Embryonic facial prominence (tissue), 1 donor: ENCODE results near the gene JCHAIN.
"Not testable (repeated sequence)": the region's sequence is repeated elsewhere in the genome, so short reads cannot be mapped to it uniquely, and the experiment has no call there.

Experiments used
- DNase-seq: peaks from one replicate; pipeline ENCODE4 v3.0.0-alpha.2; 2016; ENCODE audit errors: extremely low spot score

Gene JCHAIN

DNA sequence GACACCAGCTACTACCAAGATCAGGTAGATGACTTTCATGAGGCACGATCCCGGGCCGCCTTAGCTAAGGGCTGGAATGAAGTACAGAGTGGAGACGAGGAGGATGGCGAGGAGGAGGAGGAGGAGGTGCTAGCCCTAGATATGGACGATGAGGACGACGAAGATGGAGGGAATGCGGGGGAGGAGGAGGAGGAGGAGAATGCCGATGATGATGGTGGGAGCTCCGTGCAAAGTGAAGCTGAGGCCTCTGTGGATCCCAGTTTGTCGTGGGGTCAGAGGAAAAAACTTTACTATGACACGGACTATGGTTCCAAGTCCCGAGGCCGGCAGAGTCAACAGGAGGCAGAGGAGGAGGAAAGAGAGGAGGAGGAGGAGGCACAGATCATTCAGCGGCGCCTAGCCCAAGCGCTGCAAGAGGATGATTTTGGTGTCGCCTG lies 22.5 kb upstream of the JCHAIN start:
- no peak for DNase-seq

DNA sequence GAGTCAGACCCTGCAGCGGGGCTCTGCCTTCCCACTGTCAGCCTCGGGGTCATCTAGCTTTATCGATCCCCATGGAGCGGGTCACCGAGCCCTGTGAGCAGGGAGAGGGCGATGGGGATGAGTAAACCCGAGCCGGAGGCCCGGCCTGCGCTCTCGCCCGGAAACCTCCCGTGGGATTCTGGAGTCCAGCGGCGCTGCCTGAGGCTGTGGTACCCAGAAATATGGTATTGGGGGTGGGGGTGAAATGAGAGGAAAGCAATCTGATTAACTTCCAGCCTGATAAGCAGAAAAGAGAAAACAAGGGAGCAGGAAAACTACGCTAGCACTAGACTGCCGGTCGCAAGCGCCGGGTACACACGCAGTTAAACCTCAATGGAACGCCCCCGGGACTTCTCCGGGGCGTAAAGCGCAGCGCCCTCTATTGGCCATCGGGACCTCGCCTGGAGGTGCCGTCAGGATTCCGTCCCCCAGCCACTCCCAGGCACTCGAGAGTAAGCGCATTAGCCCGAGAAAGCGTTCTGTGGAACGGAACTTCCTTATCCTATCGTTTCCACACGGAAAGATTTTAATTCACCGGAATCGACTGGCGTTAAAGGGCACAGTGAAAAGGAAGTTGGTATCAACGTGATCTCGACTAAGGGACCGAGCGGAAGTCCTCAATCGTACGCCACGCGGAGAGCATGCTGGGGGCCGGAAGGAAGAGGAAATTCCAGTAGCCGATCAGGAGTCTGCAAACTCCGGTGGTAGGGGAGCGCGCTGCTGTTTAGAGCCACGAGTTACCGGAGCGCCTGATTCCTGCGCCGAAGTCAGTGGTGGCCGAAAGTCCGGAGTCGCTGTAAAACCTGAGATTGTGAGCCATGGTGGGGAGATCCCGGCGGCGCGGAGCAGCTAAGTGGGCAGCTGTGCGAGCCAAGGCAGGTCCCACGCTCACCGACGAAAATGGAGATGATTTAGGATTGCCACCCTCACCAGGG lies 21.8 kb upstream of the JCHAIN start, which contains the start of gene UTP3:
Gene UTP3 (plus strand): TSS at position 712 of the 974 bp plus-strand sequence. CDS start 146 bp downstream, at position 858.
- DNase-seq, result peak; percentile 98

DNA sequence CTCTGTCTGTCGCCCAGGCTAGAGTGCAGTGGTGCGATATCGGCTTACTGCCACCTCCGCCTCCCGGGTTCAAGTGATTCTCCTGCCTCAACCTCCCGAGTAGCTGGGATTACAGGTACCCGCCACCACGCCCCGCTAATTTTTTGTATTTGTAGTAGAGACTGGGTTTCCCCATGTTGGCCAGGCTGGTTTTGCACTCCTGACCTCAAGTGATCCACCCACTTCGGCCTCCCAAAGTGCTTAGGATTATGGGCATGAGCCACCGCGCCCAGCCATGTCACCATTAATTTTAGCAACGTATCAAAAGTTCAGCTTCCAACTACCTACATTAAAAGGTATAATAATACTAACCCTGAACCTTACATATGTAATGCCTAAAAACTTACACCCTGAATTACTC lies 21.1 kb upstream of the JCHAIN start:
- no peak for DNase-seq

DNA sequence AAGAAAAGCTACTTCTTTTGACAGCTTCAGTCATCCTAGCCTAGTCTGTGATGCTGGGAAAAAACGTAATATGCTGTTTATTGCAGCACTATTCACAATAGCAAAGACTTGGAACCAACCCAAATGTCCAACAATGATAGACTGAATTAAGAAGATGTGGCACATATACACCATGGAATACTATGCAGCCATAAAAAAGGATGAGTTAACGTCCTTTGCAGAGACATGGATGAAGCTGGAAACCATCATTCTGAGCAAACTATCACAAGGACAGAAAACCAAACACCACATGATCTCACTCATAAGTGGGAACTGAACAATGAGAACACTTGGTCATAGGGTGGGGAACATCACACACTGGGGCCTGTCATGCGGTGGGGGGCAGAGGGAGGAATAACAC lies 15.8 kb upstream of the JCHAIN start:
- DNase-seq, result not testable (repeated sequence)

DNA sequence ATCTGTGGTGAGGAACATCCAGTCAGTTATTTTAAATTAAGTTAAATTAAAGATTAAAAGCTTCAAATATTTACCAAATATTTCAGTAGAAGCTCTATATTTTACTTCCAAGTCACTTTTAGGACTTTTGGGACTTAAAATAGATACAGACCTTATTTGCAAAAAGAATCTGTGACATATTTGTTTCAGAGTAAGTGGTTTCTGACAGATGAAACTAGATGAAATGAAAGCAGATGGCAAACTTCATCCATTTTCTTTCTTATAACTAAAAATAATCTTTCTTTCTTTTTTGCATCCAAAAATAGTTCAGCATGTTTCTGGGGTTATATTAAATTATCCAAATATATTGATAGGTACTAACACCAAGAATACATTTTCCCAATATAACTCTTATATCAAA lies 15.4 kb upstream of the JCHAIN start:
- no peak for DNase-seq

DNA sequence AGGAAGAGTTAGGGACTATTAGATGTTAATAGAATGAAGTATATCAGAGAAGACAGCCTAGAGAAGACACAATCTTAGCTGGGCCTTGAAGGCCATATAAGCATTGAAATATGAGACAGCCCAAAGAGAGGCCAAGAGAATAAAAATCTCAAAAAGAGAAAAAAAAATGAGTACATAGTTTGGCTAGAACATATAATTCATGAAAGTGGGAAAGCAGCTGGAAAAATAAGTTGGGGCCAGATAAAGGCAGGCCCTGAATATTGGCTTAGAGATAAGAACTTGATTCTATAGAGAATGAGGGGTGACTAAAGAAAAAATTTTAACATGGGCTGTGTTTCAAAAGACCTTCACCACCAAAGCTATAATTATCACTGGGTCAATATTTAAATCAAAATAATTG lies 14.6 kb upstream of the JCHAIN start:
- DNase-seq, result no peak

DNA sequence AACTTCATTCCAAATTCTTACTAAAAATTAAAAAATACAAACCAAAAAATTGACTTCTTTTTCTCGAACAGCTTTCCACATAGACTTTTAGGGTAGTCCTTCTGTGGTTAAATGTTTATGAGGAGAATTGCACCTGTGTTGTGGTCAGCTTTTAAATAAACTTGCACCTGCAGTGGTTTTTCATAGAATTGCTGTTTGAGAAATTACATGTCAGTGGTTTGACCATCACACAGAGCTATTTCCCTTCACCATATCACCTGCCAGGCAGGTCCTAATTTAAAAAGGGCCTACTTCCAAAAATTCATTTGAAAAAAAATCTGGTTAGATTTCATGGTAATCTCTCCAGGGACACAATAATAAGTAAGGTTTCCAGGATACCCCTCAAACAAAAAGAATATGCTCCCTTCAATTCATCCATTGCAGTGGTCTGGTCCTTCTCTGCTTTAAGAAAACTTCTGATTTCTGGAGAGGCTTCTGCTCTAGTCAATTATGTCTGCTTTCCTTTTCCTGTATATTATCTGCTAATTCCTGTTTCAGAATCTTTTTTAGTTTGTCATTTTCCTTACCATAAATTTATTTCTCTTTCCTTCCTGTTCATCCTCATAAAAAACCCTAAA lies 12.2 kb upstream of the JCHAIN start:
- no peak for DNase-seq

DNA sequence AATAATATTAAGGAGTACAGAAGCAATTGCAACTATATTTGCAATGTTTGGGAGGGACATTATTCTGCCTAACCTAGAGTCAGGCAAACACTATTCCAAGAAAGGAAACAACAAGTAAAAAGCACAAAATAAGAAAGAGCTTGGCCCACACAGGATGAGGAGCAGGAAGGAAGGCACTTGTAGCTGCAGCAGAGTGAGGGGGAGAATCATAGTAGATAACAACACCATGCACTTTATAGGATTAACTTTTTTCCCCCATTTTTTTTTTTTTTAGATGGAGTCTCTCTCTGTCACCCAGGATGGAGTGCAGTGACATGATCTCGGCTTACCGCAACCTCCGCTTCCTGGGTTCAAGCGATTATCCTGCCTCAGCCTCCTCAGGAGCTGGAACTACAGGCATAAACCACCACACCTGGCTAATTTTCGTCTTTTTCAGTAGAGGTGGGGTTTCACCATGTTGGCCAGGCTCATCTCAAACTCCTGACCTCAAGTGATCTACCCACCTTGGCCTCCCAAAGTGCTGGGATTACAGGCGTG lies 10.3 kb upstream of the JCHAIN start:
- no peak for DNase-seq

DNA sequence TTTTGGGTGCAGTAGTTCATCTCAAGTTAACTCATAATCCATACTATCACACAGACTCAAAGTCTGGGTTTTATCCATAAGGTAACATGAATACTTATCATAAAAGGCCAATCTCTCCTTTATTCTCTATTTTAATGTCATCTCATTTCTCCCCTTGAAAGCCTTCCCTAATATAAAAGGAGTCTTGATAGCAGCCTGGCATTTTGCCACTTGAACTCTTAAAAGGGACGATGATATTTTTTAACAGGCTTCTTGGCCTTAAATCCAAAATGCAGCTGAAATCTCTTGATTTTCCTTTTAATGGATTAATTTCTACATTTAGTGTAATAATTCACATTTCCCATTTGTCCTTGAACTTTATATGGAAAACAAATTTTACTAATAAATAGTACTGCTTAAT lies 8.4 kb upstream of the JCHAIN start:
- DNase-seq, result no peak

DNA sequence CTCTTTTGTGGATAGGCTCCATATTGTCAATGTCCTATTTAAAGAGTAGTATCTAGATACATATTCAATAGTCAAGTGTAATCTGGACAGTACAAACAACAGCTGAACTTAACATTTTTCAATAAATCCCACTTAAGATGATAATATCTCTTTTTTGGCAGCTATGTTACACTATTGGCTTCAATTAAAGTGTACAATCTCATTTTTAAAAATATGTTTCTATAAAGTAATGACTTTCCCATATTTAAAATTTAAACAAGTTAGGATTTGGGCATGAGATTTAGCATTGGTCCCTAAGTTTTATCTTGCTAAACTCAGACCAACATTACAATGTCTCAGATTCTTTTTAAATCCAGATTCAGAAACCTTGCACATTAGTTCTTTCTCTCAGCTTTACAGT lies 7.9 kb upstream of the JCHAIN start:
- DNase-seq, result no peak

DNA sequence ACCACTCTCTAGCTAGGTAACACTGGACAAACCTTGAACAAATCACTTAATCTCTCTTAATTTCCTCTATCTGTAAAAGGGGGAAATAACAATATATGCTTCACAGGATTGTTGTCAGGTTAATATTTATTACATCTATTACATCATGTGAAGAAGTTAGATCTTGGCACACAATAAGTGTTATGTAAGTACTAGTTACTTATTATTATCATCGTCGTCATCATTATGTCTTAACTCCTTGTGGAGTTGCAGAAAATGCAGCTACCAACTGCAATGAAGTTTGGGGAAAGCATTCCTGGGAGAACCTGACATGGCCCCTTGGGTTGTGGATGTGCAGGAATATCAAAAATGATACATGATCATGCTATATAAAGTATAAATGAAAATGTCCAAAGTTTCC lies 4.8 kb upstream of the JCHAIN start:
- DNase-seq, result no peak

DNA sequence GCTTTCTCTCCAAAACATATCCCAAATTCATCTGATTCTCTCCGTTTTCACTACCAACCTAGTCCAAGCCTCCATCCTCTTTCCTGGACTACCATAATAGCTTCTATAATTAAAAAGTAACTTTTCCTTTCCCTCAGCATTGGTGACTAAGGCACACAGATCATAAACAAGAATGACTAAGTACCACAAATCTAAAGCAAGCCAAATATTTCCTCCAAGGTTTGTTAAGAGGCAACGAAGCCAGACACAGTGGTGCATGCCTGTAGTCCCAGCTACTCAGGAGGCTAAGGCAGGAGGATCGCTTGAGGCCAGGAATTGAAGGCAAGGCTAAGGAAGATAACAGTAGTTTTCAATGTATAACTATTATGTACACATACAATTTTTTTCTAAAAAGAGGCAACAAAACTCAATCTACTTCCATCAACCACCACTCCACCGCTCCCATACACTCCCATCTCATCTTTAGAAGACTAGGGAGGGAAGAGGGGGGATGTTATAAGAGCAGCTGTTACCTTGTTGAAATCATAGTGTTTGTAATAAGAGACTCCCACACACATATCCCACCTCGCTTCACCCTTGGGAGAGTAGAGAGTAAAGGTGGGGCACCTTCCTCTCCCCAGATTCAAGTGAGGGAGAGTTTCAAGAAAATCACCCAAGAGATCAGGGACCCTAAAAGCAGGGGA lies 4.2 kb upstream of the JCHAIN start:
- no peak for DNase-seq

DNA sequence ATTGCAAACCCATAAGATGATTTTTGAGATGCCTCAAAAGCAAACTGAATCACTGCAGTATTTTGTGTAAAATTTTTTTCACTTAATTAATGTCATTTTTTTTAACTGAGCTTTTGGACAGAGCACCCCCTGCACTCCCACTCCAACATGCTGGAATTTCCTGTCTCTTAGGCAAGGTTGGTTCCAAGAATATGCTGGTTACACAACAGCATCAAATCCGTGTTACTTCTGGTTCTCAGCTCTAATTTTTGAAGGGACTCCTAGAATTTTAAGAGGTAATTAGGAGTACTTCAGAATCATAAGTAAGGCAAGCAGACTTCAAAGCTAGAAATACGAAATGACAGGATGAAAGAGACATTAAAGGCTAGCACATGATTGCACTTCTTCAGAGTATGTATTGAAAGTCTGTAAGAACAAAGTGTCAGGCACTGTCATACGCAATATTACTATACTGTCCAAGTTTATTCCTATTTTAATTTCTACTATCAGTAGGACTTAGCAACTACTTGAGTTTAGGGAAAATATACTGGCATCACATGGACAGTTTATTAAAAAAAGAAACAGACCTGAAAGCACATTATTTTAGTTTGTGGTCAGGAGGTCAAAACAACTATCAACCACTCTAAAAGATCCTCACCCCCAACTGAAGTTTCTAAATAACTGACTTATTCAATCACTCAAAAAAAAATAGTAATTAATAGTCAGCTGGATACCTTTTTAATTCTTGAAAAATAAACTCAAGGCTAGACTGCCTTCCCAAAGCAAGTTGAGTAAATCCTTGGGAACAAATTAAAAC lies 1.6 kb upstream of the JCHAIN start:
- DNase-seq, result no peak

DNA sequence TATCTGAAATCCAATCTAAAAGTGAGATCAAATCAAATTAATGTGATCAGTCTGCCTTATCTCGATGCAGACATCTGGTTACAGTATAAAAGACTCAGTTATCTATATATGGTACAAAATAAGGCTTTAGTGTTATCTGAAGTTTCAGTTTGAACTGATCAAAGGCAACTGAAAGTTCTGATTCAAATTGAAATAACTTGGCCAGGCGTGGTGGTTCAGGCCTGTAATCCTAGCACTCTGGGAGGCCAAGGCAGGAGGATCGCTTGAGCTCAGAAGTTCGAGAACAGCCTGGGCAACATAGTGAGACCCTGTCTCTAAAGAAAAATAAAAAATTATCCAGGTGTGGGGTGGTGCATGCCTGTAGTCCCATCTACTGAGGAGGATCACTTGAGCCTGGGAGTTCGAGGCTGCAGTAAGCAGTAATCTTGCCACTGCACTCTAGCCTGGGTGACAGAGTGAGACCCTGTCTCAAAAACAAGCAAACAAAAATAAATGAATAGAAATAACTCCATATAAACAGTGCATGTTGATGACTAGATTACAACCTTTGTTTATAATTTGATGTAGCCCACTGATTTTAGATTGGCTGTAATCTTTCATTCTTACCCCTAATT lies 4.9 kb downstream of the JCHAIN start:
- not testable (repeated sequence) for DNase-seq

DNA sequence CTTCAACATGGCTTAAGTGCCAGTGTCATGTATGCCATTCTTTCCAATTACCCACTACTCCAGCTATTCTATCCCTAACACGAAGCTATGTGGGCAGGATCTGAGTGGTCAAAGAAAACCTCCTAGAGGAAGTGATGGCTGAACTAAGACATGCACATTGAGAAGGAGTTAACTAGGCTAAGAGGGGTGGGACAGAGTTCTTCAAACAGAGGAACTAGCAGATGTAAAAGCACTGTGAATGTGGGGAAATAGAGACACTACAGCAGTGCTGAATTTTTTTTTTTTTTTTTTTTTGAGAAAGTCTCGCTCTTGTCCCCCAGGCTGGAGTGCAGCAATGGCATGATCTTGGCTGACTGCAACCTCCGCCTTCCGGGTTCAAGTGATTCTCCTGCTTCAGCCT lies 6.2 kb downstream of the JCHAIN start:
- no peak for DNase-seq

DNA sequence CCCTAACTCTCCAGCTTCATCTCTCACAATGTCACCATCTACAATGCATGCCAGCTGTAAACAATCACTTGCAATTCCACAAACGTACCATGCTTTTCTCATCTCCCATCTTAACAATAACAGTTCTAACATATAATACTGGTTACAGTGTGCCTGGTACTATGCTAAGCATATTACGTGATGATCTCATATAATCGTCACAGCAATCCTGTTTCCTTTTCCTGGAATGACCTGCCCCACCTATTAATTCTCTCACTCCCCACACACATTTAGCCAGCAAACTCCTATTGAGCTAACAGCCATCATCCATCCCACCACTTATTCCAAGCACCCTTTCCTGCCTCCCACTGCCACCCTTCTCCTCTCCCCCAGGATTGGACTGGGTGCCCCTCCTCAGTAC lies 7.9 kb downstream of the JCHAIN start:
- DNase-seq, result no peak

DNA sequence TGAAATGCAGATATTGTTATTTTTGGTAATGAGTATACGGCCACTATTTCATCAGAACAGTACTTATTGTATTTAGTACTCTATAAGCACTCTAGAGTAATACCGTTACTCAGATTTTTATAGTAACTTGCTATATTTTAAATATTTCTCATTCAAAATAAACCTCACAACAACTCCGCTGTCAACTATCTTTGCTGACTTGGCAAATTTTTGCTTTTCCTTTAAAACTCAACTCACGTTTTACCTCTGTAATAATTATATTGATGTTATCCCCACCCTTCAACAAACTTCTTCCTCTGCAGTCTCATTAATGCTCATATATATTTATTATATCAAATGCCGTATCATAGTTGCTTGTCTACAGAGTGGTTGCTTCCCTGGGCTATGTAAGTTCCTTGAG lies 9.0 kb downstream of the JCHAIN start:
- no peak for DNase-seq

DNA sequence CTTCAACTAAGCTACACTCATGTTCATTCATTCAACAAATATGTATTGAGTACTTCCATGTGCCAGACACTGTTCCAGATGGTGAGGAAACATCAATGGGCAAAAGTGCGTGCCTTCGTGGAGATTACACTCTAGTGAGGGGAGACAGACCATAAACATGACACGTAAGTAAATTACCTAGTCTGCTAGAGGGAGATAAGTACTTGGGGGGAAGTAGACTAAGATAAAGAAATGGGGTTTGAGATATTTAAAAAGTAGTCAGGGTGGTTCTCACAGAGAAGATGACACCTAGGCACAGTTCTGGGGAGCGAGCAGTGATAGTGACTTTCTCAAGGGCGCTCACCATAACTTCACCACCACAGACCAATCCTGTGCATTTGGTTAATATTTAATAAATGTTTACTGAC lies 11.7 kb downstream of the JCHAIN start:
- DNase-seq, result no peak

DNA sequence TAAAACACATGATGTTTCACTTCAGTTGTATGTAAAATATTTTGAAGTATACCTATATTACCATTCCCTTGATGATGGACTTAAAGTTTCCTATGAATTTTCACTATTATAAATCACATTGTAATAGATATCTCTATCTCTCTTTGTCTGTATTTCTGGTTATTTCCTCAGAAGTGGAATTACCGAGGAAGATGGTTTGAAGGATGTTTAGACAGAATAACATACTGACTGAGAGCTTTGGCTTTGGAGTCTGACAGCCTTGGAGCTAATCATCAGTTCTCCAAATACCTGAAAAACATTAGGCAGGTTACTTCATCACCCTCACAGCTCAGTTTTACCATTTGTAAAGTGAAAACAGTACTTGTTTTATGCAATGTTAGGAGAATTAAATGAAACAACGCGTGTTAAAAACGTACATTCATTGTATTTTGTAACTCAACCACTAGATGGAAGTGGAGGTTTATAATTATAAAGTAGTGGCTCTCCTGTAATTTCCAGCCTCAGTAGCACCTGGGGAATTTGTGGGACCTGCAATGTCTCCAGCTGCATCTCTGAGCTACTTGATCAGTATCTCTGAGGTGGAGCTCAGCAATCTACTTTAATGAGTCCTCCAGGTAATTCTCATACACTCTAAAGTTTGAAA lies 14.3 kb downstream of the JCHAIN start:
- DNase-seq, result no peak

DNA sequence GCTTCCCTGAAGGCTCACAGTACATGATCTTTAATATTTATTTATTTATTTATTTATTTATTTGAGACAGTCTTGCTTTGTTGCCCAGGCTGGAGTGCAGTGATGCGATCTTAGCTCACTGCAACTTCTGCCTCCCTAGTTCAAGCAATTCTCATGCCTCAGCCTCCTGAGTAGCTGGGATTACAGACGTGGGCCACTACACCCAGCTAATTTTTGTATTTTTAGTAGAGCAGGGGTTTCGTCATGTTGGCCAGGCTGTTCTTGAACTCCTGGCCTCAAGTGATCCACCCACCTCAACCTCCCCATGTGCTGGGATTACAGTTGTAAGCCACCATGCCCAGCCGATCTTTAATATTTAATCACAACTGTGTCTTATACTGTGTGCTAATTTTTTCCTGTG lies 15.6 kb downstream of the JCHAIN start:
- not testable (repeated sequence) for DNase-seq
